KMS-11 (cell line): ENCODE results near the gene UBR4.
A peak's percentile ranks its signal among the peaks of the same experiment; 100 is the strongest.

Source experiments
- H2AFZ ChIP-seq: fragments of 200-600 bp; sonication (generic); 2 replicates; pipeline ENCODE4 v1.6.1; 2016; ENCODE audit warnings: antibody characterized with exemption, mixed run types, low read depth
- H3K27ac ChIP-seq: fragments of 200-600 bp; sonication (generic); 2 replicates; pipeline ENCODE4 v1.6.1; 2016; ENCODE audit warnings: mild to moderate bottlenecking, mixed run types
- H3K27me3 ChIP-seq: fragments of 200-600 bp; sonication (generic); 2 replicates; pipeline ENCODE4 v1.6.1; 2017; ENCODE audit warnings: mild to moderate bottlenecking, low read depth, mixed run types, moderate library complexity; ENCODE audit not compliant: insufficient read depth
- H3K36me3 ChIP-seq: fragments of 200-600 bp; sonication (generic); 2 replicates; pipeline ENCODE4 v1.6.1; 2017; ENCODE audit warnings: mild to moderate bottlenecking, mixed run types; ENCODE audit not compliant: insufficient read depth
- H3K4me1 ChIP-seq: fragments of 200-600 bp; sonication (generic); 2 replicates; pipeline ENCODE4 v1.6.1; 2016; ENCODE audit warnings: mild to moderate bottlenecking, low read depth, mixed run types; ENCODE audit not compliant: poor library complexity, severe bottlenecking
- H3K4me2 ChIP-seq: fragments of 200-600 bp; sonication (generic); 2 replicates; pipeline ENCODE4 v1.7.0; 2016; ENCODE audit warnings: mild to moderate bottlenecking, mixed run types
- H3K4me3 ChIP-seq: fragments of 200-600 bp; sonication (generic); IDR thresholded peaks from 2 replicates; pipeline ENCODE4 v1.6.1; 2017; ENCODE audit warnings: low read depth, low read length, mixed read lengths; ENCODE audit not compliant: insufficient read depth
- H3K79me2 ChIP-seq: fragments of 200-600 bp; sonication (generic); 2 replicates; pipeline ENCODE4 v1.6.1; 2016; ENCODE audit warnings: low read depth, mixed run types; ENCODE audit not compliant: insufficient read depth
- H3K9ac ChIP-seq: fragments of 200-600 bp; sonication (generic); 2 replicates; pipeline ENCODE4 v1.6.1; 2016; ENCODE audit warnings: mild to moderate bottlenecking, mixed run types
- H4K20me1 ChIP-seq: fragments of 200-600 bp; sonication (generic); 2 replicates; pipeline ENCODE4 v1.6.1; 2016; ENCODE audit warnings: mild to moderate bottlenecking, mixed run types; ENCODE audit not compliant: insufficient read depth
- TF ChIP-seq, protein P1 (sequence below): fragments of 200-600 bp; sonication (generic); conservative IDR thresholded peaks from 2 replicates; pipeline ENCODE4 v1.6.1; 2017; ENCODE audit warnings: low read depth, mild to moderate bottlenecking, antibody characterized with exemption, low read length, moderate library complexity, mixed read lengths

UBR4 gene

DNA sequence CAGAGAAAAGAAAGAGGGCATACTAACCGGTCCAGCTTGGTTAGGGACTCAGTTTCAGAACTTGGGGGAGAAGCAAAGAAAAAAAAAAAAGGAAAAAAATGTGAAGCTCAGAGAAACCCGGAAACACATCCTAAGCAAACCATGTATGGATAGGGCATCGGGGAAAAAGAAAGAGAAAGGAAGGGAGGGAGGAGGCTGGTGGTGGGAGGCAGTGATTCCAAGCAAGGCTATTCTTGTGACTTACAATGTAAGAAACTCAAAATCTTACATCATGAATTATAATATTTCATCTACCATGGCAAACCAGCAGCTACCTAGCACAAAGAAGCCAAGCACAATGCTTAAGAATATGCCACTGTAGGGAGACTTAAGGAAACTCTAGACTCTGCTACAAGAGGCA is 60.3 kb downstream of the UBR4 start:
- Histone ChIP-seq H3K9ac (no peak overlapping the region), H3K4me1 (no peaks in the 10 kb centered on the region), H3K79me2 (no peaks in the 10 kb centered on the region), H2AFZ (no peak overlapping the region), H3K27ac (no peak overlapping the region), H4K20me1 (no peaks in the 10 kb centered on the region), H3K4me3 (no peak overlapping the region), H3K4me2 (no peak overlapping the region), H3K36me3 (peaks cover 10% of the 10 kb centered on the region; the same call in 1 of the 2 replicates), H3K27me3 (no peaks in the 10 kb centered on the region)
- TF ChIP-seq, protein P1, sequence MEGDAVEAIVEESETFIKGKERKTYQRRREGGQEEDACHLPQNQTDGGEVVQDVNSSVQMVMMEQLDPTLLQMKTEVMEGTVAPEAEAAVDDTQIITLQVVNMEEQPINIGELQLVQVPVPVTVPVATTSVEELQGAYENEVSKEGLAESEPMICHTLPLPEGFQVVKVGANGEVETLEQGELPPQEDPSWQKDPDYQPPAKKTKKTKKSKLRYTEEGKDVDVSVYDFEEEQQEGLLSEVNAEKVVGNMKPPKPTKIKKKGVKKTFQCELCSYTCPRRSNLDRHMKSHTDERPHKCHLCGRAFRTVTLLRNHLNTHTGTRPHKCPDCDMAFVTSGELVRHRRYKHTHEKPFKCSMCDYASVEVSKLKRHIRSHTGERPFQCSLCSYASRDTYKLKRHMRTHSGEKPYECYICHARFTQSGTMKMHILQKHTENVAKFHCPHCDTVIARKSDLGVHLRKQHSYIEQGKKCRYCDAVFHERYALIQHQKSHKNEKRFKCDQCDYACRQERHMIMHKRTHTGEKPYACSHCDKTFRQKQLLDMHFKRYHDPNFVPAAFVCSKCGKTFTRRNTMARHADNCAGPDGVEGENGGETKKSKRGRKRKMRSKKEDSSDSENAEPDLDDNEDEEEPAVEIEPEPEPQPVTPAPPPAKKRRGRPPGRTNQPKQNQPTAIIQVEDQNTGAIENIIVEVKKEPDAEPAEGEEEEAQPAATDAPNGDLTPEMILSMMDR, result no peak

DNA sequence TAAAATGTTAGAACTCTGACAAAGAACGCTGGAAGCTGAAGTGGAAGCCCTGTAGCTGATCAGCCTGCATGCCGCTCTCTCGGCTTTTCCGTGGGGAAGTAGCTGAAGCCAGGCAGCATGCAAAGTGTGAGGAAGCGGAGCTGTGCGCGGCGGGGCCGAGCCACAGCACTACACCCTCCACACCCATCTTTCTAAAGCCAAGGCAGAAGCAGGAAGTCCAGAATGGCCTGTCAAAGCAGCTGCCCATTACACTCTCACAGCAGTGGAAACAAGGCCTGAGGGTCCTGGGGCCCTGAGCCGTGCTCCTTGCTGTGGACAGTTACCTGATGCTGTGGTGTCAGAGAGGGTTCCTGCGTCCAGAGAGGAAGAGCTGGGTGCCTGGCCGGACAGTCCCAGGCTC is 69.6 kb downstream of the UBR4 start:
- peaks cover 47% of the 10 kb centered on the region for H3K4me1 ChIP-seq
- no peaks in the 10 kb centered on the region for H3K27me3 ChIP-seq
- no peak overlapping the region for H3K9ac ChIP-seq
- H3K36me3 ChIP-seq, result no peaks in the 10 kb centered on the region; the same call in 1 of the 2 replicates
- H3K4me3 ChIP-seq, result no peak overlapping the region
- no peaks in the 10 kb centered on the region for H3K79me2 ChIP-seq
- H3K4me2 ChIP-seq, result peak overlapping the region; percentile 48; the same call in 1 of the 2 replicates
- TF ChIP-seq, protein P1, result no peak
- no peaks in the 10 kb centered on the region for H4K20me1 ChIP-seq
- H3K27ac ChIP-seq, result peak overlapping the region; percentile 62; the same call in 1 of the 2 replicates
- no peak overlapping the region for H2AFZ ChIP-seq

DNA sequence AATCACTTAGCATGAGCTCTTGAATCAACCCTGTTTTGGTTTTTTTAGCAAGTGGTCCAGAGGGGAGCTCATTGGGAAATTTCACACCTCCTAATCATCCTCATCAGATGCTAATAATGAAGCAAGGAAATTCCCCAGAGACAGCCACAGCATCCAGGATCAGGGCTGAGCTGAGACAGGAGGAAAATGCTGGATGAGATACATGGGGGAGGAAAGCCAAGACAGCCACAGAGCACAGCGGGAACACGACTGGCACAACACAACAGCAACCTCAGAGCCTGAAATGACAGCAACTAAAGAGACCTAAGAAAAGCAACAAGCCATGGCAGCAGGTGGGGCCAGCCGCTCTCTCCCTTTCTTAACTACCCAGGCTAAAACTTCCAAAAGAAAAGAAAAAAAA is 70.4 kb downstream of the UBR4 start:
- peak overlapping the region; percentile 62 for H3K27ac ChIP-seq

DNA sequence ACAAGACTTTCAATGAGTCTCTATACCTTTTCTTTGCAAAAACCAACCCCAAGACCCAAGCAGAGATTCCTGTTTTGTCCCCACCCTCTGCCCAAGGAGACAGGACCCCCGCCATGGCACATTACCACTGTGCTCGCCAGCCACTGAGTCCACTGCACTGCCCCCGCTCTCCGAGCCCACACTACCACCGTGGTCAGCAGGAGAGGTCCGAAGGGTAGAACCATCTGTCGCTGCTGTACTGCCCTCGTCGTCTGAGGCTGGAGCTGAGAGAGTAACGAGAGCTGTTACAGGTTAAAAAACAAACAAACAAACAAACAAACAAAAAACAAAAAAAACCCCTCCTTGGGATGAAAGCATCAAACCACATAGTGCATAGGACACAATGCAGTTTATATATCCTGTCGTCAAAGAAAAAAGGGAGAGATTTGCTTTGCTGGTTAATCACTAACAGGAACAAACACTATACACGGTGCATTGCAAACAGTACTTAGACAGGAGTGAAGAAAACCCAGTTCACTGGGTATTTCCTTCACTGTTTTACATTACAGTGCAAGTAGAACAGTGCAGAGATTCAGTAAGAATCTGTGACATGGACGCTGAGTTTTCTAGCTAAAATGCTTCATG is 71.0 kb downstream of the UBR4 start:
- no peaks in the 10 kb centered on the region; the same call in 1 of the 2 replicates for H3K36me3 ChIP-seq
- H3K4me1 ChIP-seq, result peaks cover 47% of the 10 kb centered on the region
- H3K4me2 ChIP-seq, result peak overlapping the region; percentile 48; the same call in 1 of the 2 replicates
- no peak overlapping the region for H2AFZ ChIP-seq
- H3K9ac ChIP-seq, result peak overlapping the region; percentile 4; the same call in 1 of the 2 replicates
- H3K4me3 ChIP-seq, result no peak overlapping the region
- TF ChIP-seq, protein P1, result no peak
- H4K20me1 ChIP-seq, result no peaks in the 10 kb centered on the region
- no peaks in the 10 kb centered on the region for H3K79me2 ChIP-seq
- H3K27me3 ChIP-seq, result no peaks in the 10 kb centered on the region
- peak overlapping the region; percentile 62; the same call in 1 of the 2 replicates for H3K27ac ChIP-seq

More for the DNA sequence above, 70.4 kb downstream of the UBR4 start:
- Histone ChIP-seq H4K20me1 (no peaks in the 10 kb centered on the region), H2AFZ (no peak overlapping the region), H3K9ac (peak overlapping the region; percentile 4; the same call in 1 of the 2 replicates), H3K36me3 (no peaks in the 10 kb centered on the region; the same call in 1 of the 2 replicates), H3K27me3 (no peaks in the 10 kb centered on the region), H3K4me2 (peak overlapping the region; percentile 48; the same call in 1 of the 2 replicates), H3K4me3 (no peak overlapping the region), H3K4me1 (peaks cover 47% of the 10 kb centered on the region), H3K79me2 (no peaks in the 10 kb centered on the region)
- TF ChIP-seq, protein P1, result no peak
